Esophagus squamous epithelium (tissue), 5 donors: Measurements from ENCODE around the gene ADORA2A. TPM values are rescaled to one million over a fixed set of nuclear protein-coding genes. Genes with fewer than 3 reads are reported as not detected.

ENCODE experiments used
- DNase-seq: peaks from one replicate; lab custom pipeline; 2025; lab: John Stamatoyannopoulos, UW
- H3K27ac ChIP-seq, 4 donors: fragments of 200-600 bp; sonication (generic); one replicate each; pipeline ENCODE4 v1.5.1; 2016 to 2019; ENCODE audit warnings: mild to moderate bottlenecking in 1 of 4
- H3K27me3 ChIP-seq, 4 donors: fragments of 200-600 bp; sonication (generic); 1 replicate in 3 of 4; 2 replicates in 1 of 4; pipeline versions ENCODE4 v1.5.1 to v1.6.0; 2017 to 2021; ENCODE audit warnings: antibody characterized with exemption in 1 of 4
- H3K36me3 ChIP-seq, 3 donors: fragments of 200-600 bp; sonication (generic); one replicate each; pipeline ENCODE4 v1.5.1; 2016 to 2019
- H3K4me1 ChIP-seq, 3 donors: fragments of 200-600 bp; sonication (generic); one replicate each; pipeline ENCODE4 v1.5.1; 2017 to 2019
- H3K4me3 ChIP-seq, 4 donors: fragments of 200-600 bp; sonication (generic); 1 replicate in 3 of 4; 2 replicates in 1 of 4; pipeline ENCODE4 v1.5.1; 2016 to 2019; ENCODE audit warnings: mild to moderate bottlenecking in 2 of 4, moderate library complexity in 1 of 4
- H3K9me3 ChIP-seq, 3 donors: fragments of 200-600 bp; sonication (generic); one replicate each; pipeline ENCODE4 v1.5.1; 2016 to 2019
- CTCF ChIP-seq, 6 experiments: fragments of 450-650 bp in 4 of 6; fragments of 200-600 bp in 2 of 6; sonication (generic) in 2 of 6; IDR thresholded peaks; one replicate each; pipeline ENCODE4 v1.5.1; 2016 to 2019; ENCODE audit warnings: antibody characterized with exemption in 6 of 6, mild to moderate bottlenecking in 4 of 6, moderate library complexity in 4 of 6
- POLR2A ChIP-seq, 4 donors: fragments of 450-650 bp; IDR thresholded peaks; one replicate each; pipeline ENCODE4 v1.6.1; 2017; ENCODE audit warnings: antibody characterized with exemption in 4 of 4, mild to moderate bottlenecking in 4 of 4, moderate library complexity in 3 of 4
- WGBS, 2 donors: methylation state at CpG; one replicate each; pipeline ENCODE4 v1.1.5; 2018; 5-methylcytosine and 5-hydroxymethylcytosine counted together
- intact Hi-C: fragments of 100-400 bp; cut with DNase I; formaldehyde crosslinking; loops from one replicate; pipeline ENCODE4 v1.15.0; 2022
- total RNA-seq, 4 donors: library from RNA; depleted of rRNA; stranded (reverse); fragments of >200 nt; gene quantifications; one replicate each; pipeline ENCODE4 v1.1.0, GENCODE V29; 2016
- donor health status: DM: yes; HTN: yes; CAD: no.

ADORA2A gene
- total RNA-seq = 1 to 10 TPM; 1.0 to 4.0 (median 2.4) TPM

GRCh38 chr22:24427500-24428164 lies at the start of gene ADORA2A:
ADORA2A (plus strand) TSS chr22:24427599; CDS start chr22:24433405, 5,806 bp downstream.
- no peaks in the 10 kb centered on the region for H3K9me3 ChIP-seq
- TF ChIP-seq POLR2A (IDR thresholded peaks at IDR 0.05) (peak in 1 of 4 donors; percentile 20), CTCF (IDR thresholded peaks at IDR 0.05) (no peak)
- peak; percentile 54 for DNase-seq
- no peaks in the 10 kb centered on the region for H3K36me3 ChIP-seq
- H3K4me3 ChIP-seq = peak within 1 kb of the TSS in 2 of 4 donors; percentile 24 to 48
- peak within 1 kb of the TSS; percentile 42 to 84 (median 67) for H3K27ac ChIP-seq
- peaks cover 16 to 56% (median 26%) of the 10 kb centered on the region in 3 donors for H3K4me1 ChIP-seq
- peaks cover 0 to 57% (median 2%) of the 10 kb centered on the region in 4 donors for H3K27me3 ChIP-seq
- WGBS, 2 donors = 40% methylated on average over 10 of the region's 22 CpGs; no CpG with 5 or more reads in 1 of the 2 donors
- intact Hi-C loops = no loop called here

- no peak for TF ChIP-seq CTCF (IDR thresholded peaks at IDR 0.05)
- no peak for TF ChIP-seq POLR2A (IDR thresholded peaks at IDR 0.05)
- WGBS, 2 donors = 71 to 77% methylated on average over 2 of the region's 2 CpGs
- DNase-seq = no peak
- Histone ChIP-seq H3K4me1 (no peaks in the 10 kb centered on the region), H3K27me3 (no peaks in the 10 kb centered on the region), H3K36me3 (peaks cover 0 to 79% (median 0%) of the 10 kb centered on the region in 3 donors), H3K9me3 (no peaks in the 10 kb centered on the region), H3K4me3 (no peak overlapping the region), H3K27ac (no peak overlapping the region)
- intact Hi-C loops = no loop called here
These were observed 47.9 kb upstream of the ADORA2A start for GRCh38 chr22:24379536-24379935.

GRCh38 chr22:24380220-24380904 lies 47.0 kb upstream of the ADORA2A start:
- Histone ChIP-seq H3K9me3 (no peaks in the 10 kb centered on the region), H3K4me3 (no peak overlapping the region), H3K27me3 (no peaks in the 10 kb centered on the region), H3K4me1 (no peaks in the 10 kb centered on the region), H3K27ac (no peak overlapping the region), H3K36me3 (peaks cover 0 to 71% (median 0%) of the 10 kb centered on the region in 3 donors)
- no peak for TF ChIP-seq CTCF (IDR thresholded peaks at IDR 0.05)
- TF ChIP-seq POLR2A (IDR thresholded peaks at IDR 0.05) = no peak
- DNase-seq = no peak
- intact Hi-C loops = no loop called here
- WGBS, 2 donors = 82 to 92% methylated on average over 7 of the region's 7 CpGs

GRCh38 chr22:24380905-24381230 lies 46.5 kb upstream of the ADORA2A start:
- intact Hi-C loops = no loop called here
- Histone ChIP-seq H3K4me1 (no peaks in the 10 kb centered on the region), H3K27ac (no peak overlapping the region), H3K4me3 (no peak overlapping the region), H3K9me3 (no peaks in the 10 kb centered on the region), H3K36me3 (peaks cover 0 to 66% (median 0%) of the 10 kb centered on the region in 3 donors), H3K27me3 (no peaks in the 10 kb centered on the region)
- DNase-seq = no peak
- WGBS, 2 donors = 83 to 89% methylated on average over 1 of the region's 1 CpG
- no peak for TF ChIP-seq CTCF (IDR thresholded peaks at IDR 0.05)
- no peak for TF ChIP-seq POLR2A (IDR thresholded peaks at IDR 0.05)

GRCh38 chr22:24383061-24383460 lies 44.3 kb upstream of the ADORA2A start:
- Histone ChIP-seq H3K9me3 (no peaks in the 10 kb centered on the region), H3K4me1 (no peaks in the 10 kb centered on the region), H3K27ac (no peak overlapping the region), H3K4me3 (no peak overlapping the region), H3K27me3 (no peaks in the 10 kb centered on the region), H3K36me3 (peaks cover 0 to 44% (median 0%) of the 10 kb centered on the region in 3 donors)
- no peak for DNase-seq
- WGBS, 2 donors = 84 to 94% methylated on average over 2 of the region's 2 CpGs
- intact Hi-C loops = no loop called here
- TF ChIP-seq POLR2A (IDR thresholded peaks at IDR 0.05) = no peak
- no peak for TF ChIP-seq CTCF (IDR thresholded peaks at IDR 0.05)
